HG03064 (cell line): ENCODE measurements around the gene CATSPERZ.

ENCODE experiments used
- ATAC-seq: cut with Tn5 transposase; IDR thresholded peaks from one replicate; pipeline ENCODE4 v1.9.1; 2021; ENCODE audit warnings: low read depth; ENCODE audit not compliant: unreplicated experiment

The CATSPERZ gene

DNA sequence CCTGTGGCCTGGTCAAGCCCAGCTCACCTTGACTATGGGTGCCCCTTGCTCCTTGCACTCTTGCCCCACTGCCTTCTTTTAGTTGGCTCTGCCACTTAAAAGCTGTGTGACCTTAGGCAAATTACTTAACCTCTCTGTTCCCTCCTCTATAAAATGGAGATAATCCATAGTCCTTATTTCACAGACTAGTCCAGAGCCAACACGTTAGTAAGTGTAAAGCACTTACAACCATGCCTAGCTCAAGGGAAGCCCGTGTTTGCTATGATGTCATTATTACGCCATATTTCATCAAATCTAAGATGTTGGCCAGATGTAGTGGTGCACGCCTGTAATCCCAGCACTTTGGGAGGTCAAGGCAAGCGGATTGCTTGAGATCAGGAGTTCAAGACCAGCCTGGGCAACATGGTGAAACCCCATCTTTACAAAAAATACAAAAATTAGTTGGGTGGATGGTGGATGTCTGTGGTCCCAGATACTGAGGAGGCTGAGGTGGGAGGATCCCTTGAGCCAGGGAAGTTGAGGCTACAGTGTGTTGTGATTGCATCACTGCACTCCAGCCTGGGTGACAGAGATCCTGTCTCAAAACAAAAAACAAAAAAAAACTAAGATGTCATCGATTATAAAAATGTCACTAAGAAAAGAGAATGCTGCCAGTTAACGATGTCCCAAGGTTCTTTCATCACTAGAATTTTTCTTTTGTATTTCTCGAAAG is 37.5 kb downstream of the CATSPERZ start:
- ATAC-seq, result no peak

DNA sequence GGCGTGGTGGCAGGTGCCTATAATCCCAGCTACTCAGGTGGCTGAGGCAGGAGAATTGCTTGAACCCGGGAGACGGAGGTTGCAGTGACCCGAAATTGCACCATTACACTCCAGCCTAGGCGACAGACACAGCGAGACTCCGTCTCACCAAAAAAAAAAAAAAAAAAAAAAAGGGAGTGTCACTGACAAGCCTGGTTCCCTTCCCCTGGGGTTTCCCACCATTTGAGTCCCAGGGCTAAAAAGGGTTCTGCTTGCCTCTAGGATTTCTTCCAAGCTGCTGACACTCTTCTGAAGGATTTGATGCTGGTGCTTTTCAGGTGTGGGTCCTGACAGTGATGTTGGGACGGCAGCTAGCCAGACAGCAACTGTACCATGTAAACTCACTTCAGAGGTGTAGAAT is 38.6 kb downstream of the CATSPERZ start:
- ATAC-seq, result no peak

DNA sequence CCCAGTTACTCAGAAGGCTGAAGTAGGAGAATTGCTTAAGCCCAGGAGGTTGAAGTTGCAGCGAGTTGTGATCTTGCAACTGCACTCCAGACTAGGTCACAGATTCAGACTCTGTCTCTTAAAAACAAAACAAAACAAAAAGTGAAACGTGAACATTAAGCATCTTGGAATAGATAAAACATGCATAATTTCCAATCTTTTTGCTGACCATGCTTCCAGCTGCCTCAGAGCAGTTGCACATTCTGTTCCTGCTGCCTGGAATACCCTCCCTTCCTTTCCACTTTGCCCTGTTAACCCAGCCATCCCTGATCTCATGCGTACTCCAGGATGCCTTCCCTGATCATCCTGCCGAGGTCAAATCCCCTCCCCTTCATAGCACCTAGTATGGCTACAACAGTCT is 39.1 kb downstream of the CATSPERZ start:
- no peak for ATAC-seq

DNA sequence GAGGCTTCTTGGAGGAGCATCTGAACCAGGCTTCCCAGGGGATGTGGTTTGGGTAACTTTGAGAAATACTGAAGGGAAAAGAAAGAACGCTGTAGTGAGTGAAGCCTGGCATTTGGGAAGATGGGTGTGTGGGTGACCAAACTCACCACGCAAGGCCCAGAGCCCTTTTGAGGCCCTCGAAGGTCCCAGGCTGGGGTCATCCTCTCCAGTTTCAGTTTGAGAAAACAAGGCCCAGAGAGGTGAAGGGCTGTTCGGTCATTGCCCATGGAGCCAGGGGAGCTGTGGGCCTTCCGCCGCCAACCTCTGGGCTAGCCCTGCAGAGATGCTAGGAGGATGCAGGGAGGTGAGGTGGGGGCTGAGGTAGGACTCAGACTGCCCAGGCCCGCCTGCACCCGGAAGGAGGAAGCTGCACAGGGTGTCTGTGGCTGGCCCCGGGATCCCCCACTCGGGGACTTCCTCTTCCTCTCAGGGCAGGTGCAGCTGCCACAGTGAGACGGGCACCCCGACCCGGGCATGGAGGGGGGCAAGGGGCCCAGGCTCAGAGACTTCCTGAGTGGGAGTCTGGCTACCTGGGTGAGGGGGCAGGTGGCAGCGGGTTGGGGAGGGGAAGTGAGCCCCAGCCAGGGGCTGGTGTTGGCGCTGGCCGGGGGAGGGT is 39.7 kb downstream of the CATSPERZ start, which contains the start of gene CCDC88B:
TSS of gene CCDC88B (plus strand) at position 451 of the 655 bp plus-strand sequence. CDS start at position 514, 63 bp downstream.
- peak; percentile 43 for ATAC-seq

DNA sequence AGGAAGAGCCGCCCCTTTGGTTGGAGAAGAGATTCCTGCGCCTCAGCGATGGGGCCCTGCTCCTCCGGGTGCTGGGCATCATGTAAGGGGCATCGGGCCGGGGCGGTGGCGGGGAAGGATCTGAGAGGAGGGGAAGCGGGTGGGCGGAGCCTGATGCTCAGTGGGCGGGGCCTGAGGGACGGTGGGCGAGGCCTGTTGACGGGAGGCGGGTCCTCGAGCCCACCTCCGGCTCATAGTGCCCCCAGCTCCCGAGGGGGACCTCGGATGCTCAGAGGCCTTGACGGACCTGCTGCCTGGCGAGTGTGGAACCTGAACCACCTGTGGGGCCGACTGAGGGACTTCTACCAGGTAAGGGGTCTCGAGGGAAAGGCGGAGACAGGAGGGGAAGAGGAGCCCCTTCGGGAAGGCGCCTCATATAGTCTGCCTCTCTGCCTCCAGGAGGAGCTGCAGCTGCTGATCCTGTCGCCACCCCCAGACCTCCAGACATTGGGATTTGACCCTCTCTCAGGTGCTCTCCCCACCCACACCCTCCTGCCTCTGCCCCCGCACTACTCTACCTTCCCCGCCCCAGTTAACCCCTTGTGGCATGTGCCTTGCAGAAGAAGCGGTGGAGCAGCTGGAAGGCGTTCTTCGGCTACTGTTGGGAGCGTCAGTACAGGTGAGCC is 40.6 kb downstream of the CATSPERZ start:
- ATAC-seq, result no peak

DNA sequence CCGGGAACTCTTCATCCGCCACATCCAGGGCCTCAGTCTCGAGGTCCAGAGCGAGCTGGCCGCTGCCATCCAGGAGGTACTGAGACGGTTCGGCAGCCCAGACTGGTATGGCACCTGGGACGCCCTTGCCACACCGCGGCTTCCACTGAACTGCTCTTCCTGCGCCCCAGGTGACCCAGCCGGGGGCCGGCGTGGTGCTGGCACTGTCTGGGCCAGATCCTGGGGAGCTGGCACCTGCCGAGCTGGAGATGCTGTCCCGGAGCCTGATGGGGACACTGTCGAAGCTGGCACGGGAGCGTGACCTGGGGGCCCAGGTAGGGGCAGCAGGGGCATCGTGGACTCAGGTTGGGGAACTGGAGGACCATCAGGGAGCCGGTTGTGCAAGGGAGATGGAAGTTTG is 41.3 kb downstream of the CATSPERZ start:
- no peak for ATAC-seq

DNA sequence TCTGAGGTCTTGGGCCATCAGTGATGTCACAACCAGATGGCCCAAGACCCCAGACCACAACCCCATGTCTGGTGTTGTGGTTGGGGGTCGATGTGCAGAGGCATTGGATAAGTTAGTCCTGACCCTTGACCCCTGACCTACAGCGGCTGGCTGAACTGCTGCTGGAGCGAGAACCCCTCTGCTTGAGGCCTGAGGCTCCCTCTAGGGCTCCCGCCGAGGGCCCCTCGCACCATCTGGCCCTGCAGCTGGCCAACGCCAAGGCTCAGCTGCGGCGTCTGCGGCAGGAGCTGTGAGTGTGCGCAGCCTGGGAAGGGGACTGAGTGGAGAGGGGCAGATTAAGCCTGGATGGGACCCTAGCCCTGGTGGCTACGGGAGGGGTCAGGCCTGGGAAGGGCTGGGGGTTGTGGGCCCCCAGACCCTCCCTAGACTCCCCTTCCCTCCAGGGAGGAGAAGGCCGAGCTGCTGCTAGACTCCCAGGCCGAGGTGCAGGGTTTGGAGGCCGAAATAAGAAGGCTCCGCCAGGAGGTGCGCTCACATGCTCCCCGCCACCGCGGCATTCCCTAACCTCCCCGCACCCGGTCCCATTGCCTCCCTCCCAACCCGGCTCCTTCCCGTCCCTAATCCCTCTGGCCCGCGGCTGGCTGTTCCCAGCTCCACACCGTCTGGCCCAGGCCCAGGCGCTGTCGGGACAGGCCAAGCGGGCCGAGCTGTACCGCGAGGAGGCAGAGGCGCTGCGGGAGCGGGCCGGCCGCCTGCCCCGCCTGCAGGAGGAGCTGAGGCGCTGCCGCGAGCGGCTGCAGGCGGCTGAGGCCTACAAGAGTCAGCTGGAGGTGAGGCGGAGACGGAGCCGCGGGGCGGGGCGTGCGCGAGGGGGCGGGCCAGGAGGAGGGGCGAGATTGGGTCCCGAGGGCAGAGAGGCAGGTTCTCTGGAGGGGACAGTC is 42.0 kb downstream of the CATSPERZ start:
- no peak for ATAC-seq

DNA sequence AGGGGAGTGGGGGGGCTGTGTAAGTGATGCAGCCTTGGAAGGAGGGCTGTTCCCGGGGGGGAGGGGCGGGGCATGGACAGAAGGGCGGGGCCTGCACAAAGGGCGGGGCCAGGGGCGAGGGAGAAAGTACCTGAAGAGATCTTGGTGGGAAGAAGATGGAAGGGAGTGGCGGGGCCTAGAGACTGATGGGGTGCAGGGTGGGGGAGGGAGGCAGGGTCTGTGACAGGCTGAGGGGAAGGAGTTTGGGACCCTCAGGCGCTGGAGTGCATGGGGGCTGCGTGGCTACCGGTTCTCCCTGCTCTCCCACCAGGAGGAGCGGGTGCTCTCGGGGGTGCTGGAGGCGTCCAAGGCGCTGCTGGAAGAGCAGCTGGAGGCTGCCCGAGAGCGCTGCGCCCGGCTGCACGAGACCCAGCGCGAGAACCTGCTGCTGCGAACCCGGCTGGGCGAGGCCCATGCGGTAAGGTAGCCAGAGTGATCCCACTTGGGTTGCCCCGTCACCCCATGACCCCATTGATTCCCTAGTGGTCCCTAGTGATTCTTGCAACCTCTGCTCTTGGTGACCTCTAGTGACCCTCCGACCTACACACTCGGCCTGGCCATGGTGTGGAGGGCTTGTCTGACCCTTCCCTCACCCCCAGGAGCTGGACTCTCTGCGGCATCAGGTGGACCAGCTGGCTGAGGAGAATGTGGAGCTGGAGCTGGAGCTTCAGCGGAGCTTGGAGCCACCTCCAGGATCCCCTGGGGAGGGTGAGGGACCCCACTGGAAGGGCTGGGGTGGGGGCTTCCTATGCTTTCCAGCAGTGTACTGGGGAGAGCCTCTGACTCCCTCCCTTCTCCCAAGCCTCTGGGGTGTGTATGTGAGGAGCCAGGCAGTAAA is 42.9 kb downstream of the CATSPERZ start:
- no peak for ATAC-seq

DNA sequence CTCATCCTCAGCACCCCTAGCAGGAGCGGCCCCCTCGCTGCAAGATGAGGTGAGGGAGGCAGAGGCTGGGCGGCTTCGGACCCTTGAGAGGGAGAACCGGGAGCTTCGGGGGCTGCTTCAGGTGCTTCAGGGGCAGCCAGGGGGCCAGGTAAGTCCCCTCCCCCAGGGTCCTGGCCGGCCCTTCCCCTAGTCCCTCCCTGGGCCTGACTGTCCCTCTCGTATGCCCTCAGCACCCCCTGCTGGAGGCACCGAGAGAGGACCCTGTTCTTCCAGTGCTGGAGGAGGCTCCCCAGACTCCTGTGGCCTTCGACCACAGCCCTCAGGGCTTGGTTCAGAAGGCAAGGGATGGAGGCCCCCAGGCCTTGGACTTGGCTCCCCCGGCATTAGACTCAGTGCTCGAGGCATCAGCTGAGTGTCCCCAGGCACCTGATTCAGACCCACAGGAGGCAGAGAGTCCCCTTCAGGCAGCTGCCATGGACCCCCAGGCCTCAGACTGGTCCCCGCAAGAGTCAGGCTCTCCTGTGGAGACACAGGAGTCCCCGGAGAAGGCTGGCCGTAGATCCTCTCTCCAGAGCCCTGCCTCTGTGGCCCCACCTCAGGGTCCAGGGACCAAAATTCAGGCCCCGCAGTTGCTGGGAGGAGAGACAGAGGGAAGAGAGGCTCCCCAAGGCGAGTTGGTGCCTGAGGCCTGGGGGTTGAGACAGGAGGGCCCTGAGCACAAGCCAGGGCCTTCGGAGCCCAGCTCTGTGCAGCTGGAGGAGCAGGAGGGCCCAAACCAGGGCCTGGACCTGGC is 43.8 kb downstream of the CATSPERZ start:
- ATAC-seq, result no peak

DNA sequence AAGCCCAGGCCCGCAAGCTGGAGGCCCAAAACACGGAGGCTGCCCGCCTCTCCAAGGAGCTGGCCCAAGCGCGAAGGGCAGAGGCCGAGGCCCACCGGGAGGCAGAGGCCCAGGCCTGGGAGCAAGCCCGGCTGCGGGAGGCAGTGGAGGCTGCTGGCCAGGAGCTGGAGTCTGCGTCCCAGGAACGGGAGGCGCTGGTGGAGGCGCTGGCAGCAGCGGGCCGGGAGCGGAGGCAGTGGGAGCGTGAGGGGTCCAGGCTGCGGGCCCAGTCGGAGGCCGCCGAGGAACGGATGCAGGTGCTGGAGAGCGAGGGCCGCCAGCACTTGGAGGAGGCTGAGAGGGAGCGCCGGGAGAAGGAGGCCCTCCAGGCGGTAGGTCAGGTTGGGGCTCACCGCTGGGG is 44.6 kb downstream of the CATSPERZ start:
- ATAC-seq, result no peak

DNA sequence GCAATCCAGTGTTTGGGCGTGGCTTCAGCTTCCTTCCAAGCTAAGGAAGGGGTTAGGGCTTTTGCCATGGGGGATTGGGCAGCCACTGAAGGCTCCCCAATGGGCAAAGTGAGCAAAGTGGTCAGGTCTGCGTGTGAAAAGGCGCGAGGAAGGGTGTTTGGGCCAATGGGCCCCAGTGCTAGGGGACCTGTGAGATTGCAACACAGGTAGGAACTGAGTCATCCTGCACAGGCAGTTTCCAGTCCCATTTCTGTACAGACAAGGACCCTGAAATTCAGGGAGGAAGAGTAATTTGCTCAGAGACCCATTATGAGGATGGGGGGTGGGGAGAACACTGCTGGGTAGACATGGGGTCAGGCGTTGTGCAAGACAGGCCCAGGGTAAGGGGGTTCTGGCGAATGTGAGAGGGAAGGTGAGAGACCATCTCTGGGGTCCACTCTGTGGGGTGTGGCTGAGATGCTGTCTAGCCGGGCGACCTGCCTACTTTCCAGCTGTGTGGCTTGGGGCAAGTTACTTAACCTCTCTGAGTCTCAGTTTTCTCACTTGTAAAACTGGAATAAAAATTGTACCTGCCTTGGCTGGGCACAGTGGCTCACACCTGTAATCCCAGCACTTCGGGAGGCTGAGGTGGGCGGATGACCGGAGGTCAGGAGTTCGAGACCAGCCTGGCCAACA is 47.2 kb downstream of the CATSPERZ start:
- no peak for ATAC-seq

DNA sequence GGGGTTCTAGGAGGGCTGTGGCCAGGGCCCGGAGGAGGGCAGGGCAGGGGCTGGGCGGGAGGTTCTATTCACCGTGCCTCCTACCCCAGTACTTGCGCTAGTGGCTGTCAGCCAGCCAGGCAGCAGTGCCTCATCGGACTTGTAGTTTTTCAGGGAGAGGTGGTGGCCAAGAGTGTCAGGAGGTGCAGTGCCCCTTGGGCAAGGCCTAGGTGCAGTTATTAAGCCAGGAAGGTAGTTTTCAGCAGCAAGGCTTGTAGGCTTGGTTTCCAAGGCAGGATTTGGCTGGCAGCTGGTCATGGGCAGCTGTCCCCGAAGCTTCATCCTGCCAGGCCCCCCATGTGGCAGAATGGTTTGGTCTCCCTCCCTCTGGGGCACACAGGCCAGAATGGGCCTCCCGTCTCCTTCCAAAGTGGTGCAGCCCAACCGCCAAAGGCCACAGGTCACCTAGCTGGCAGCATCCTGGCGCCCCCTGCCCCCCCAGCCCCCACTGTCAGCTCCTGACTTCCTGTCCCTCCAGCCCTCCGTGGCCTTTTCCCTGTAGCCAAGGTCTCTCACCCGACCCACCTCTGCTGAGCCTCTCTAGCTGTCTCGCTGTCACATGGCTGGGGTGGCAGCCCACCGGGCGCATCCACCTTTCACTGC is 48.3 kb downstream of the CATSPERZ start:
- no peak for ATAC-seq

DNA sequence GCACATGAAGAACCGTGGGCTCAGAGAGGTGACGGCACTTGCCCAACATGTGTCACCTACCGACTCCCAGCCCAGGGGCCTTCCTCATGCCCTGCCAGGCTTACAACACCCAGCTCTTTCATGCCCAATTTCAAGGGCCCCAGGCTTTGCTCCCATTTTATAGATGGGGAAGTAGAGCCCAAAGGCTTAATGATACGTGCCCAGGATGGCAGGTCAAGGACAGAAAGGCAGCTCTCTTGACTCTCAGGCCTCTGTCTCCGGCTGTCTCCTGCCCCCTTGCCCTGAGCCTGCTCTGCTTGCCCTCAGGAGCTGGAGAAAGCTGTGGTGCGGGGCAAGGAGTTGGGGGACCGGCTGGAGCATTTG is 48.8 kb downstream of the CATSPERZ start:
- no peak for ATAC-seq

DNA sequence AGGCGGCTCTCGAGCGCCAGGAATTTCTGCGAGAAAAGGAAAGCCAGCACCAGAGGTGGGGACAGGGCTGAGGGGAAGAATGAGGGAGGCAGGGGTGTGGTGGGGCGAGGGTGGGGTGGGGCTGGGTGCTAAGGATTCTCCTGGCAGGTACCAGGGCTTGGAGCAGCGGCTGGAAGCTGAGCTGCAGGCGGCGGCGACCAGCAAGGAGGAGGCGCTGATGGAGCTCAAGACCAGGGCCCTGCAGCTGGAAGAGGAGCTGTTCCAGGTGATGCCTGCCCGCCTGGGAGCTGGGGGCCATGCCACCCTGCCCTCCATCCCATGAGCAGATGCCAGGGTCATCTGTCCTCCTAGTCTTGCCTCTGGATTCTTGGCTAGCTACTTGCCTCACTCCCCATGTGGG is 49.2 kb downstream of the CATSPERZ start:
- no peak for ATAC-seq

DNA sequence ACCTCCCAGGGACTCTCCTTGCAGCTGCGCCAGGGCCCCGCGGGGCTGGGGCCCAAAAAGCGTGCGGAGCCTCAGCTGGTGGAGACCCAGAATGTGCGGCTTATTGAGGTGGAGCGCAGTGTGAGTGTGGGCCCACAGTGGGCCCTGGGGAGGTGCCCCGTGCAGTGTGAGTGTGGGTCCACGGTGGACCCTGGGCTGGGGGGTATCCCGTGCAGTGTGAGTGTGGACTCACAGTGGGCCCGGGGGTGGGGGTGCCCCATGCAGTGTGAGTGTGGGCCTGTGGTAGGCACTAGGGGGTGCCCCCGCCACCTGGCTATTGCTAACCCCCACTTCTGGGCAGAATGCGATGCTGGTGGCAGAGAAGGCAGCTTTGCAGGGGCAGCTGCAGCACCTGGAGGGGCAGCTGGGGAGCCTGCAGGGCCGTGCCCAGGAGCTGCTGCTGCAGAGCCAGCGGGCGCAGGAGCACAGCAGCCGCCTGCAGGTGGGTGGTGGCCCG is 51.0 kb downstream of the CATSPERZ start:
- no peak for ATAC-seq

DNA sequence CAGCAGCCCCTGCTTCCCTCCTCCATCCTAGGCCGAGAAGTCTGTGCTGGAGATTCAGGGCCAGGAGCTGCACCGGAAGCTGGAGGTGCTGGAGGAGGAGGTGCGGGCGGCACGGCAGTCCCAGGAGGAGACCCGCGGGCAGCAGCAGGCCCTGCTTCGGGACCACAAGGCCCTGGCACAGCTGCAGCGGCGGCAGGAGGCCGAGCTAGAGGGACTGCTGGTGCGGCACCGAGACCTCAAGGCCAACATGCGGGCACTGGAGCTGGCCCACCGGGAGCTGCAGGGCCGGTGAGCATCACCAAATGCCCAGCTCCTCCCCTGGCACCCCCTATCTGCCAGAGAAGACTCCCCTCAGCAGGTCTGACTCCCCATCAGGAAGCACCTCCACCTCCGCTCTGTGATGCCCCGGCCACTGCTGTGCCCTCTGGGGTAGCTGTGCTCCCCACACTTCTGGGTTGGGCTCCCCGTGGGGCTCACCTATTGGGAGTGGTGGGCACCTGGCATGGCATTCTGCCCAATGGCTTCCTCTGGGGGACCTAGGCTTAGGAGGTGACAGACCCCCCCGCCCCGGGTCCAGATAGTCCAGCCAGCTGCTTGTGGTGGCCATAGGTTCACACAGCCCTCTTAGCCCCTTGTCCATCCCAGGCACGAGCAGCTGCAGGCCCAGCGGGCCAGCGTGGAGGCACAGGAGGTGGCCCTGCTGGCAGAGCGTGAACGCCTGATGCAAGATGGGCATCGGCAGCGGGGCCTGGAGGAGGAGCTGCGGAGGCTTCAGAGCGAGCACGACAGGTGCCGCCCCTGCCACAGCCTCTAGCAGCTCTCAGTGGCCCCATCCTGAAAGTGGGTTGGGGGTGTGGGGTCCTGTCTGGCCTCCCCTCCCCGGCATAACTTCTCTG is 52.2 kb downstream of the CATSPERZ start:
- no peak for ATAC-seq
